Endodermal cell (in vitro differentiated cells): ENCODE results near the gene HSPBAP1. TPM values are rescaled to one million over a fixed set of nuclear protein-coding genes. Genes with fewer than 3 reads are reported as not detected.

ENCODE experiments used
- DNase-seq: peaks from one replicate; pipeline ENCODE4 v3.0.0-alpha.2; 2017
- H3K27ac ChIP-seq: 2 replicates; pipeline ENCODE4 v1.5.1; 2013; ENCODE audit warnings: mild to moderate bottlenecking, low read depth, low read length, moderate library complexity
- H3K27me3 ChIP-seq: 2 replicates; pipeline ENCODE4 v1.6.1; 2013; ENCODE audit warnings: mild to moderate bottlenecking, low read length, moderate library complexity; ENCODE audit not compliant: insufficient read depth, control insufficient read depth, poor library complexity, severe bottlenecking
- H3K36me3 ChIP-seq: 2 replicates; pipeline ENCODE4 v1.7.0; 2013; ENCODE audit warnings: mild to moderate bottlenecking, low read length, moderate library complexity; ENCODE audit not compliant: control insufficient read depth, insufficient read depth
- H3K4me1 ChIP-seq: one replicate; pipeline ENCODE4 v1.7.0; 2013; ENCODE audit warnings: low read length; ENCODE audit not compliant: control insufficient read depth, insufficient read depth
- H3K4me3 ChIP-seq: 2 replicates; pipeline ENCODE4 v1.5.1; 2013; ENCODE audit warnings: mild to moderate bottlenecking, low read length, moderate library complexity
- H3K9ac ChIP-seq: 2 replicates; pipeline ENCODE4 v1.6.1; 2013; ENCODE audit warnings: mild to moderate bottlenecking, low read length, moderate library complexity; ENCODE audit not compliant: poor library complexity, severe bottlenecking; ENCODE audit errors: extremely low read depth
- H3K9me3 ChIP-seq: 2 replicates; pipeline ENCODE4 v1.6.1; 2013; ENCODE audit warnings: mild to moderate bottlenecking, low read length, moderate library complexity; ENCODE audit not compliant: control insufficient read depth
- H3K27ac Mint-ChIP-seq: 2 replicates; pipeline ENCODE4 v1.8.0; 2020; ENCODE audit warnings: mixed read lengths
- H3K27me3 Mint-ChIP-seq: 2 replicates; pipeline ENCODE4 v1.8.0; 2021; ENCODE audit warnings: mild to moderate bottlenecking, mixed read lengths; ENCODE audit not compliant: insufficient read depth
- H3K36me3 Mint-ChIP-seq: 2 replicates; pipeline ENCODE4 v1.8.0; 2020; ENCODE audit warnings: low read depth, mixed read lengths
- H3K4me1 Mint-ChIP-seq: 2 replicates; pipeline ENCODE4 v1.8.0; 2020; ENCODE audit warnings: mixed read lengths
- H3K4me3 Mint-ChIP-seq: 2 replicates; pipeline ENCODE4 v1.8.0; 2020; ENCODE audit warnings: mild to moderate bottlenecking, moderate library complexity, mixed read lengths
- H3K9me3 Mint-ChIP-seq: 2 replicates; pipeline ENCODE4 v1.8.0; 2020; ENCODE audit warnings: mild to moderate bottlenecking, mixed read lengths
- WGBS, 2 experiments: methylation state at CpG; one replicate each; pipeline versions ENCODE4 v1.1.5 to v1.1.7; 2013; ENCODE audit warnings: missing lambda C conversion rate in 2 of 2, mixed read lengths in 1 of 2; ENCODE audit not compliant: insufficient coverage in 1 of 2, insufficient read length in 1 of 2; 5-methylcytosine and 5-hydroxymethylcytosine counted together
- total RNA-seq, 2 donors: library from RNA; stranded (reverse); fragmentation: NEBNext Ultra II Directional in 1 of 2; extraction: Animal tissue kit (Norgen Biotek cat#: 25700) in 1 of 2; gene quantifications; 2 replicates in 1 of 2; 3 replicates in 1 of 2; pipeline ENCODE4 v1.2.1, GENCODE V29; 2021
- TF ChIP-seq, protein P1 (sequence below): fragments of 200-600 bp; sonication (generic); conservative IDR thresholded peaks from 2 replicates; pipeline ENCODE4 v1.5.0; 2021; ENCODE audit warnings: antibody characterized with exemption, mild to moderate bottlenecking

Gene HSPBAP1
- total RNA-seq, 2 donors from 2014 or later: 8.8 to 9.1 TPM

GRCh38 chr3:122694966-122695365 lies 98.7 kb downstream of the HSPBAP1 start:
- no peaks in the 10 kb centered on the region for H3K9me3 Mint-ChIP-seq
- Histone ChIP-seq H3K4me3 (no peak overlapping the region), H3K27ac (no peak overlapping the region), H3K9me3 (no peaks in the 10 kb centered on the region), H3K4me1 (no peaks in the 10 kb centered on the region), H3K36me3 (no peaks in the 10 kb centered on the region), H3K9ac (no peak overlapping the region), H3K27me3 (no peaks in the 10 kb centered on the region)
- H3K36me3 Mint-ChIP-seq: peaks cover 14% of the 10 kb centered on the region
- TF ChIP-seq, protein P1, sequence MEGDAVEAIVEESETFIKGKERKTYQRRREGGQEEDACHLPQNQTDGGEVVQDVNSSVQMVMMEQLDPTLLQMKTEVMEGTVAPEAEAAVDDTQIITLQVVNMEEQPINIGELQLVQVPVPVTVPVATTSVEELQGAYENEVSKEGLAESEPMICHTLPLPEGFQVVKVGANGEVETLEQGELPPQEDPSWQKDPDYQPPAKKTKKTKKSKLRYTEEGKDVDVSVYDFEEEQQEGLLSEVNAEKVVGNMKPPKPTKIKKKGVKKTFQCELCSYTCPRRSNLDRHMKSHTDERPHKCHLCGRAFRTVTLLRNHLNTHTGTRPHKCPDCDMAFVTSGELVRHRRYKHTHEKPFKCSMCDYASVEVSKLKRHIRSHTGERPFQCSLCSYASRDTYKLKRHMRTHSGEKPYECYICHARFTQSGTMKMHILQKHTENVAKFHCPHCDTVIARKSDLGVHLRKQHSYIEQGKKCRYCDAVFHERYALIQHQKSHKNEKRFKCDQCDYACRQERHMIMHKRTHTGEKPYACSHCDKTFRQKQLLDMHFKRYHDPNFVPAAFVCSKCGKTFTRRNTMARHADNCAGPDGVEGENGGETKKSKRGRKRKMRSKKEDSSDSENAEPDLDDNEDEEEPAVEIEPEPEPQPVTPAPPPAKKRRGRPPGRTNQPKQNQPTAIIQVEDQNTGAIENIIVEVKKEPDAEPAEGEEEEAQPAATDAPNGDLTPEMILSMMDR: no peak
- DNase-seq: no peak
- no peak overlapping the region for H3K27ac Mint-ChIP-seq
- H3K27me3 Mint-ChIP-seq: no peaks in the 10 kb centered on the region
- no peak overlapping the region for H3K4me3 Mint-ChIP-seq
- WGBS, 2 experiments: 82 to 90% methylated on average over 3 to 7 of the region's 7 CpGs
- H3K4me1 Mint-ChIP-seq: peaks cover 5% of the 10 kb centered on the region

GRCh38 chr3:122692674-122693073 lies 101.0 kb downstream of the HSPBAP1 start:
- no peak for DNase-seq
- no peaks in the 10 kb centered on the region for H3K27me3 Mint-ChIP-seq
- no peaks in the 10 kb centered on the region for H3K27me3 ChIP-seq
- no peak overlapping the region for H3K9ac ChIP-seq
- H3K9me3 Mint-ChIP-seq: no peaks in the 10 kb centered on the region
- no peaks in the 10 kb centered on the region for H3K9me3 ChIP-seq
- H3K4me3 ChIP-seq: no peak overlapping the region
- H3K36me3 Mint-ChIP-seq: peaks cover 9% of the 10 kb centered on the region
- no peak overlapping the region for H3K27ac ChIP-seq
- H3K4me3 Mint-ChIP-seq: no peak overlapping the region
- TF ChIP-seq, protein P1: no peak
- H3K27ac Mint-ChIP-seq: no peak overlapping the region
- peaks cover 5% of the 10 kb centered on the region for H3K4me1 Mint-ChIP-seq
- H3K36me3 ChIP-seq: no peaks in the 10 kb centered on the region
- no peaks in the 10 kb centered on the region for H3K4me1 ChIP-seq
- 95 to 100% methylated on average over 1 to 3 of the region's 3 CpGs for WGBS, 2 experiments

- H3K4me3 ChIP-seq: no peak overlapping the region
- WGBS, 2 experiments: 96% methylated on average over 4 of the region's 4 CpGs
- no peak for DNase-seq
- Mint-ChIP-seq H3K36me3 (peaks cover 19% of the 10 kb centered on the region), H3K9me3 (no peaks in the 10 kb centered on the region), H3K4me1 (peaks cover 5% of the 10 kb centered on the region), H3K27ac (no peak overlapping the region), H3K27me3 (no peaks in the 10 kb centered on the region), H3K4me3 (no peak overlapping the region)
- TF ChIP-seq, protein P1: no peak
- no peak overlapping the region for H3K27ac ChIP-seq
- H3K27me3 ChIP-seq: no peaks in the 10 kb centered on the region
- H3K9me3 ChIP-seq: no peaks in the 10 kb centered on the region
- H3K9ac ChIP-seq: no peak overlapping the region
- H3K36me3 ChIP-seq: no peaks in the 10 kb centered on the region
- no peaks in the 10 kb centered on the region for H3K4me1 ChIP-seq
Measured at GRCh38 chr3:122691195-122691594, 102.4 kb downstream of the HSPBAP1 start.
